Measurements from ENCODE around the gene SH3RF3. TPM values are rescaled to one million over a fixed set of nuclear protein-coding genes. Genes with fewer than 3 reads are reported as not detected.

The SH3RF3 gene
- total RNA-seq, 2 donors from 2014 or later, result 8.0 to 8.8 TPM

DNA sequence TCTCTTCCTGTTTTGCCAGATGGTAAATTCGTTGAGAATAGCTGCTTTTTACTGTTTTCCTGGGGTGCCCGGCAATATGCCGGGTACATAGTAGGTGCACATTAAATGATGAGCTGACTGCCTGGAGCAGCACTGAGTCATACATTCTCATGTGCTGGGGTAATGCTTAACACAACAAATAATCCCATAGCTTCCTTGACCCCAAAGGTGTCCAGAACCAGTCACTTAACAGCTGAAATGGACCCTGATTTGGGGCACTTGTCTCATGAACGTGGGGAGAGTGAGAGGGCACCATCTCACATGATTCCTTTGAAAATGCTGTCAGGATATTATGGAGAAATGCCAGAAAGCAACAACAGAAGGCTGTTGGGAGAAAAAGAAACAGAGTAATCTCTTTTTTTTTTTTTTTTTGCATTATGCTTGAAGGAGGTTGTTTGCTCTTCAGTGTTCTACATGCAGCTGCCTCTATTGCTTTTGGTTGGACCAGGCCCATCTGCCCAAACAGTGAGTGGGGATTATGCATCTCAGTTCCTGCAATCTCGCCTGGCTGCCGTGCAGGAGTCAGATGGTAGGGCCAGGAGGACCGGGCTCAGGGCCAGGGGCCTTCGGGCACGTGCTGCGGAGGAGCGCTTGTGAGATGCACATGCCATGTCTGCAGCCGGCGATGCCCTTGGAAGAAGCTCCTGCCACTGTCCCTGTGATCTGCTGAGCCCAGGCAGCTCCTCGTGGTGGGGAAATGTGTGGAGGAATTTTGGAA, 162.1 kb downstream of the SH3RF3 start:
- no peak overlapping the region for H3K4me3 ChIP-seq
- no peak for DNase-seq (ENCODE audit: low spot score)
- no peaks in the 10 kb centered on the region for H3K27me3 ChIP-seq
- no peaks in the 10 kb centered on the region for H3K36me3 ChIP-seq
- H3K27ac ChIP-seq, result no peak overlapping the region
- peaks cover 0 to 27% of the 10 kb centered on the region in 2 donors for H3K4me1 ChIP-seq
- TF ChIP-seq, protein P1, sequence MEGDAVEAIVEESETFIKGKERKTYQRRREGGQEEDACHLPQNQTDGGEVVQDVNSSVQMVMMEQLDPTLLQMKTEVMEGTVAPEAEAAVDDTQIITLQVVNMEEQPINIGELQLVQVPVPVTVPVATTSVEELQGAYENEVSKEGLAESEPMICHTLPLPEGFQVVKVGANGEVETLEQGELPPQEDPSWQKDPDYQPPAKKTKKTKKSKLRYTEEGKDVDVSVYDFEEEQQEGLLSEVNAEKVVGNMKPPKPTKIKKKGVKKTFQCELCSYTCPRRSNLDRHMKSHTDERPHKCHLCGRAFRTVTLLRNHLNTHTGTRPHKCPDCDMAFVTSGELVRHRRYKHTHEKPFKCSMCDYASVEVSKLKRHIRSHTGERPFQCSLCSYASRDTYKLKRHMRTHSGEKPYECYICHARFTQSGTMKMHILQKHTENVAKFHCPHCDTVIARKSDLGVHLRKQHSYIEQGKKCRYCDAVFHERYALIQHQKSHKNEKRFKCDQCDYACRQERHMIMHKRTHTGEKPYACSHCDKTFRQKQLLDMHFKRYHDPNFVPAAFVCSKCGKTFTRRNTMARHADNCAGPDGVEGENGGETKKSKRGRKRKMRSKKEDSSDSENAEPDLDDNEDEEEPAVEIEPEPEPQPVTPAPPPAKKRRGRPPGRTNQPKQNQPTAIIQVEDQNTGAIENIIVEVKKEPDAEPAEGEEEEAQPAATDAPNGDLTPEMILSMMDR (IDR thresholded peaks at IDR 0.05), result no peak
- no peaks in the 10 kb centered on the region for H3K9me3 ChIP-seq

DNA sequence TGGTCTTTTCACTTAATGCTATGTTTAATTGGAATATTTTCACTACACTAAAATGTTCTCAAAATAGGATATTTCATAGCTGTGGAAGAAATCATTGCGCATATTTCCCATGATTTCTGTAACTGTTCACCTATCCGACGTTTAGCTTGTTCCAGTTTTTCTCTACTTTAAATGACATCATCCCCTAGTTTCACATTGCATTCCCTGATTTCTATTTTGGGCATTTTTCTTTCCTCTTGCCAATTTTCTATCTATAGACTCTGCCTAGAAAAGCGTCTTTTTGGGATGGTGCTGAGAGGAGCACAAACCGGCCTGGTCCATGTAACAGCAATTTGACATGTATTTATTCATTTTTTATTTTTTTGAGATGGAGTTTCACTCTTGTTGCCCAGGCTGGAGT, 163.4 kb downstream of the SH3RF3 start:
- H3K4me3 ChIP-seq, result no peak overlapping the region
- peaks cover 0 to 23% of the 10 kb centered on the region in 2 donors for H3K4me1 ChIP-seq
- TF ChIP-seq, protein P1 (IDR thresholded peaks at IDR 0.05), result no peak
- H3K36me3 ChIP-seq, result no peaks in the 10 kb centered on the region
- DNase-seq (ENCODE audit: low spot score), result no peak
- H3K27me3 ChIP-seq, result no peaks in the 10 kb centered on the region
- no peaks in the 10 kb centered on the region for H3K9me3 ChIP-seq
- no peak overlapping the region for H3K27ac ChIP-seq

DNA sequence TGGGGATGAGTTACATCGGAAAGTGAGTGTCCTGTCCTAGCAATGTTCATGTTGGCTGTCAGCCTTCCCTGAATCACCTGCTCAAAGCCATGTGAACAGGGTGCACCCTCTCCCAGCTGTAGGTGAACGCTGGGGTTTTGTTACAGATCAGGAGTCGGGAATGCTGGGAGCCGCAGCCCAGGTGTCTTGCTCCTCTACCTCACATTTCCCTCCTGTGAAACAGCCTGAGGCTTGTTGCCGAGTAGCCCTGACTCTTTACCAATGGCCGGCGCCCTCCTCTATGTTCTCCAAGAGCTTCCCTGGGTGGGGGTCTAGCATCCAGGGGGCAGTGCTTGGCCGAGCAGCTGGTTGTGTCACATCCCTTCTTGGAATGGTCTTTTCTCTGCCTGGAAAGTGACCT, 164.7 kb downstream of the SH3RF3 start:
- peaks cover 0 to 15% of the 10 kb centered on the region in 2 donors for H3K4me1 ChIP-seq
- no peaks in the 10 kb centered on the region for H3K36me3 ChIP-seq
- DNase-seq (ENCODE audit: low spot score), result no peak
- H3K9me3 ChIP-seq, result no peaks in the 10 kb centered on the region
- H3K27me3 ChIP-seq, result no peaks in the 10 kb centered on the region
- H3K27ac ChIP-seq, result no peak overlapping the region
- TF ChIP-seq, protein P1 (IDR thresholded peaks at IDR 0.05), result no peak
- no peak overlapping the region for H3K4me3 ChIP-seq

DNA sequence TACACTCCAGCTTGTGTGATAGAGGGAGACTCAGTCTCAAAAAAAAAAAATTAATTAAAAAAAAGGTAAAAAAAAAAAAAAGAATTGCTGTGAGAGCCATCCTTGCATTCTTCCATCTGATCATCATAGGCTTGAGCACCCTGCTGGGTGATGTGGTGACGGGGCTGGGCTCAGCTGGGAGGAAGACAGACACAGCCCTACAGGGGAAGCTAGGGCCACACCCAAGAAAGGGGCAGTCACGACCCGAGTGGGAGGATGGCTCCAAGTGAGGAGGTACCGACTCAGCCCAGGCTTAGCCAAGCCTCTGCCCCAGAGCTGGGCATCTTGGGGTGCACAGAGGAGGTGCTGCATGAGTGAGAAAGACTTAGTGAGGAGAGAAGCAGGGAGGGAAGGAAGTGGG, 165.5 kb downstream of the SH3RF3 start:
- H3K4me3 ChIP-seq, result no peak overlapping the region
- H3K27me3 ChIP-seq, result no peaks in the 10 kb centered on the region
- H3K27ac ChIP-seq, result no peak overlapping the region
- H3K4me1 ChIP-seq, result peaks cover 0 to 14% of the 10 kb centered on the region in 2 donors
- H3K9me3 ChIP-seq, result no peaks in the 10 kb centered on the region
- no peaks in the 10 kb centered on the region for H3K36me3 ChIP-seq
- TF ChIP-seq, protein P1 (IDR thresholded peaks at IDR 0.05), result no peak
- no peak for DNase-seq (ENCODE audit: low spot score)

DNA sequence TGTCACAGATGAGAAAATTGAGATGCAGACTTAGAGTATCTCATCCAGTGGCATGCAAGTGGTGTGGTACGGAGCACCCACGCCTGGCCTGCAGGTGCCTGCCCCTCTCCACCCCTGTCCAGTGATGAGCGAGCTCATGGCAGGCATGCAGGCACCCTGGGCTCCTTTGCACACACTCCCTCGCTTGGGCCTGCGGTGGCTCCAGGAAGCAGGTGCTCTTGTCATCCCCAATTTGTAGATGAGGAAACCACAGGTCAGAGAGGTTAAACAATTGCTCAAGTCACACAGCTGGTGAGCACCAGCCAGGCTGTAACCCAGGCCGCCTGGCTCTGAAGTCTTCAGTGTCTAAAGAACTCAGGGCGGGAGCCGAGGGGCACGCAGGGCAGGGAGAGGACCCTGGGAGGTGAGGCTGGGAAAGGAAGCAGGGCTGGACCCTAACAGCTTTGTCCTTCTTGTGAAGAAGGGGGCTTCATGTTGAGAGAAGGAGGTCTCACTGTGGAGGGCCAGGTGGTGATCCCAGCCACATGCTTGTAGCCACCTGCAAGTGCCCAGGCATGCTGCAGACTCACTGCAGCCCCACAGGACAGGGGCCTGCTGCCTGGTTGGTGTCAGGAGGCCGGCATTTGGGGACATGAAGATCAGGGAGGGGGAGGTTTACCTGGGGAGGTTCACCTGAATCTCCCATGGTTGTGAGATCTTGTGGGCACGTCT, 166.2 kb downstream of the SH3RF3 start:
- H3K27ac ChIP-seq, result no peak overlapping the region
- H3K4me1 ChIP-seq, result peaks cover 0 to 19% of the 10 kb centered on the region in 2 donors
- DNase-seq (ENCODE audit: low spot score), result no peak
- H3K27me3 ChIP-seq, result no peaks in the 10 kb centered on the region
- H3K36me3 ChIP-seq, result no peaks in the 10 kb centered on the region
- H3K9me3 ChIP-seq, result no peaks in the 10 kb centered on the region
- H3K4me3 ChIP-seq, result no peak overlapping the region
- TF ChIP-seq, protein P1 (IDR thresholded peaks at IDR 0.05), result no peak
